GM12891 (cell line): ENCODE data around the gene CCDC144A.
"Not testable (repeated sequence)": the region's sequence is repeated elsewhere in the genome, so short reads cannot be mapped to it uniquely, and the experiment has no call there.

ENCODE experiments used
- POLR2A ChIP-seq: IDR thresholded peaks from 2 replicates; pipeline ENCODE4 v1.6.1; 2011; ENCODE audit warnings: low read depth, low read length, control low read depth
- TAF1 ChIP-seq: IDR thresholded peaks from 2 replicates; pipeline ENCODE4 v1.6.1; 2011; ENCODE audit warnings: low read depth, low read length, control low read depth

GRCh38 chr17:16773146-16773522, 83.1 kb downstream of the CCDC144A start:
- not testable (repeated sequence) for TF ChIP-seq TAF1, POLR2A
